Endothelial cell of umbilical vein (primary cell): ENCODE results near the gene KHDC3L. TPM values are rescaled to one million over a fixed set of nuclear protein-coding genes. Genes with fewer than 3 reads are reported as not detected.

Experiments
- BruUV-seq: library from RNA; stranded (reverse); fragments of 400-500 nt; replicated peaks from 2 replicates; lab custom pipeline; 2021; lab: Mats Ljungman, UMichigan
- CTCF ChIA-PET: fragments of 300-600, 350-600 bp; sonication (Branson Sonifier 250); formaldehyde crosslinking; loops from one replicate; lab custom pipeline; 2021; ENCODE audit warnings: antibody characterized with exemption, inconsistent platforms; lab: Charles Lee
- POLR2A ChIA-PET: fragments of 300-600, 350-600 bp; sonication (Branson Sonifier 250); formaldehyde crosslinking; loops from one replicate; lab custom pipeline; 2021; ENCODE audit warnings: antibody characterized with exemption, inconsistent platforms; lab: Charles Lee
- DNase-seq: peaks from one replicate; pipeline ENCODE4 v3.0.0-alpha.2; 2011; ENCODE audit warnings: low read depth, low spot score
- FAIRE-seq: peaks from 2 replicates; lab custom pipeline; 2011; peaks lifted over from hg19 to GRCh38; lab: Jason Lieb, UNC
- H2AFZ ChIP-seq: 2 replicates; pipeline ENCODE4 v1.6.0; 2012; ENCODE audit warnings: low read depth, low read length, control low read depth, inconsistent platforms
- H3K27ac ChIP-seq: 2 replicates; pipeline ENCODE4 v1.5.1; 2011; ENCODE audit warnings: low read depth, mild to moderate bottlenecking, control low read depth, low read length, moderate library complexity; ENCODE audit not compliant: insufficient read depth
- H3K27me3 ChIP-seq, 2 experiments: 2 replicates each; pipeline versions ENCODE4 v1.6.0 to v1.6.1; 2011; ENCODE audit warnings: low read length in 2 of 2, mixed read lengths in 1 of 2; ENCODE audit not compliant: control insufficient read depth in 2 of 2, insufficient read depth in 2 of 2
- H3K36me3 ChIP-seq, 2 experiments: 2 replicates in 1 of 2; 3 replicates in 1 of 2; pipeline ENCODE4 v1.5.1; 2011; ENCODE audit warnings: low read length in 2 of 2, mild to moderate bottlenecking in 1 of 2, moderate library complexity in 1 of 2; ENCODE audit not compliant: control insufficient read depth in 2 of 2, insufficient read depth in 2 of 2; ENCODE audit errors: extremely low read depth in 1 of 2
- H3K4me1 ChIP-seq: 3 replicates; pipeline ENCODE4 v1.5.1; 2011; ENCODE audit warnings: mild to moderate bottlenecking, low read length; ENCODE audit not compliant: control insufficient read depth, insufficient read depth; ENCODE audit errors: extremely low read depth
- H3K4me2 ChIP-seq: 2 replicates; pipeline ENCODE4 v1.6.1; 2011; ENCODE audit warnings: low read length, control low read depth, mixed read lengths; ENCODE audit not compliant: insufficient read depth
- H3K4me3 ChIP-seq, 3 experiments: fragments of 200-600 bp in 1 of 3; sonication (generic), shearing (Covaris generic) in 1 of 3; replicated peaks in 1 of 3; 2 replicates each; pipeline ENCODE4 v1.5.1; 2011 to 2016; ENCODE audit warnings: control low read depth in 3 of 3, low read length in 3 of 3, mild to moderate bottlenecking in 2 of 3, inconsistent platforms in 1 of 3, low read depth in 1 of 3, moderate library complexity in 1 of 3; ENCODE audit not compliant: insufficient read depth in 1 of 3
- H3K79me2 ChIP-seq: 2 replicates; pipeline ENCODE4 v1.6.0; 2012; ENCODE audit warnings: low read length, inconsistent platforms; ENCODE audit not compliant: control insufficient read depth, insufficient read depth
- H3K9ac ChIP-seq: replicated peaks from 2 replicates; pipeline ENCODE3; 2011; ENCODE audit warnings: low read length, control low read depth; ENCODE audit not compliant: insufficient read depth; ENCODE audit errors: extremely low read depth
- H3K9me1 ChIP-seq: replicated peaks from 3 replicates; pipeline ENCODE4 v1.6.0; 2011; ENCODE audit warnings: mild to moderate bottlenecking, low read length; ENCODE audit not compliant: control insufficient read depth, insufficient read depth; ENCODE audit errors: extremely low read depth
- H3K9me3 ChIP-seq: replicated peaks from 2 replicates; pipeline ENCODE4 v1.5.1; 2012; ENCODE audit warnings: low read length, inconsistent platforms; ENCODE audit not compliant: control insufficient read depth, insufficient read depth
- H4K20me1 ChIP-seq: replicated peaks from 2 replicates; pipeline ENCODE3; 2011; ENCODE audit warnings: mild to moderate bottlenecking, low read length; ENCODE audit not compliant: control insufficient read depth, insufficient read depth; ENCODE audit errors: extremely low read depth
- CTCF ChIP-seq, 2 donors: IDR thresholded peaks; 1 replicate in 1 of 2; 2 replicates in 1 of 2; pipeline ENCODE4 v1.5.1; 2011; ENCODE audit warnings: low read length in 2 of 2, mild to moderate bottlenecking in 2 of 2, moderate library complexity in 2 of 2, control low read depth in 1 of 2, inconsistent platforms in 1 of 2, low read depth in 1 of 2; ENCODE audit not compliant: insufficient read depth in 1 of 2; ENCODE audit errors: extremely low read depth in 1 of 2
- EZH2 ChIP-seq: IDR thresholded peaks from 2 replicates; pipeline ENCODE4 v1.6.1; 2012; ENCODE audit warnings: borderline replicate concordance, low read depth, mild to moderate bottlenecking, moderate library complexity, low read length, inconsistent platforms; ENCODE audit not compliant: severe bottlenecking
- FOS ChIP-seq: IDR thresholded peaks from 2 replicates; pipeline ENCODE4 v1.6.1; 2011; ENCODE audit warnings: mild to moderate bottlenecking, low read length, moderate library complexity, borderline replicate concordance; ENCODE audit not compliant: insufficient read depth
- JUN ChIP-seq: IDR thresholded peaks from 2 replicates; pipeline ENCODE4 v1.6.1; 2011; ENCODE audit warnings: borderline replicate concordance, low read depth; ENCODE audit not compliant: insufficient read length, insufficient read depth
- MAX ChIP-seq: IDR thresholded peaks from 2 replicates; pipeline ENCODE4 v1.6.1; 2011; ENCODE audit not compliant: insufficient read depth, insufficient read length
- MYC ChIP-seq: IDR thresholded peaks from one replicate; pipeline ENCODE4 v1.6.1; 2011; ENCODE audit warnings: mild to moderate bottlenecking, low read depth, low read length
- POLR2AphosphoS5 ChIP-seq: IDR thresholded peaks from 2 replicates; pipeline ENCODE4 v1.6.1; 2012; ENCODE audit warnings: low read depth, mild to moderate bottlenecking, control low read depth, low read length, moderate library complexity; ENCODE audit not compliant: insufficient read depth
- dilution Hi-C: fragments of 300-500 bp; cut with MboI; formaldehyde crosslinking; loops from one replicate; pipeline ENCODE4 v1.15.0; 2019; ENCODE audit warnings: low sequenced_read_pairs; ENCODE audit not compliant: extremely low pct_ligation_motif_present
- intact Hi-C: fragments of 100-400 bp; cut with micrococcal nuclease; formaldehyde crosslinking; loops from one replicate; pipeline ENCODE4 v1.10.0; 2022
- polyA plus RNA-seq, 4 experiments: library from polyadenylated mRNA; depleted of rRNA in 3 of 4; stranded (reverse) in 3 of 4; unstranded in 1 of 4; fragments of >200 nt; gene quantifications; 2 replicates each; pipeline versions ENCODE4 v1.2.1 to v1.2.3, GENCODE V29; 2011 to 2012; ENCODE audit warnings: missing spikeins in 1 of 4
- total RNA-seq: library from RNA; stranded (reverse); gene quantifications from 2 replicates; pipeline ENCODE4 v1.2.3, GENCODE V29; 2021

KHDC3L gene
- total and polyA plus RNA-seq, 2 donors (not counting 3 experiments of a cell fraction or from before 2014, with no cell fraction given), result not detected

- no peaks in the 10 kb centered on the region for H3K9me1 ChIP-seq
- no peaks in the 10 kb centered on the region for H3K79me2 ChIP-seq
- no TSS peak for BruUV-seq
- peaks cover 10% of the 10 kb centered on the region for H3K4me1 ChIP-seq
- H3K27me3 ChIP-seq, result no peaks in the 10 kb centered on the region
- DNase-seq (peak; percentile 64), FAIRE-seq (peak; percentile 82)
- H3K4me2 ChIP-seq, result peak overlapping the region; percentile 98
- dilution Hi-C loops (no loop called here), intact Hi-C loops (loop anchor here (5.0 kb wide), 1 partner anchor 102 kb away; no protein-coding TSS in a partner anchor)
- H2AFZ ChIP-seq, result peak overlapping the region; percentile 100
- no peaks in the 10 kb centered on the region for H3K9me3 ChIP-seq
- TF ChIP-seq FOS, result no peak
- no peak for TF ChIP-seq MAX
- no peak for TF ChIP-seq JUN
- TF ChIP-seq POLR2AphosphoS5, result no peak
- TF ChIP-seq EZH2, result no peak
- no peak for TF ChIP-seq MYC
- TF ChIP-seq CTCF (IDR thresholded peaks at IDR 0.05; ENCODE audit: extremely low read depth in 1 of 2, insufficient read depth in 1 of 2, low read depth in 1 of 2, low read length in 2 of 2), result peak; percentile 60 to 69
- H3K36me3 ChIP-seq, result no peaks in the 10 kb centered on the region
- H3K4me3 ChIP-seq, result peak overlapping the region; percentile 35 to 41 (median 37)
- ChIA-PET CTCF (interaction anchor here (0.5 to 2.1 kb wide), 23 partner anchors 8 to 772 kb away, joined by 3 to 26 read pairs (median 3); partner anchors contain the start of genes CGAS, MTO1 and OOEP), POLR2A (no interaction called here)
- H3K27ac ChIP-seq, result no peak overlapping the region
- H4K20me1 ChIP-seq, result no peaks in the 10 kb centered on the region
- peak overlapping the region; percentile 8 for H3K9ac ChIP-seq
Measured at GRCh38 chr6:73388800-73389512, 26.5 kb downstream of the KHDC3L start.
